Stimulated activated CD4-positive, alpha-beta T cell treated with anti-CD3 and anti-CD28 coated beads, Interleukin-12 subunit alpha, Interleukin-12 subunit beta, amount 100 ng/mL, for 24 hours (primary cell): ENCODE results near the gene SLC25A11.
"Not testable (repeated sequence)": the region's sequence is repeated elsewhere in the genome, so short reads cannot be mapped to it uniquely, and the experiment has no call there.

Experiments
- DNase-seq, 2 experiments: peaks; one replicate each; pipeline ENCODE4 v3.0.0-alpha.2; 2020; ENCODE audit warnings: low read depth in 2 of 2

Gene SLC25A11

DNA sequence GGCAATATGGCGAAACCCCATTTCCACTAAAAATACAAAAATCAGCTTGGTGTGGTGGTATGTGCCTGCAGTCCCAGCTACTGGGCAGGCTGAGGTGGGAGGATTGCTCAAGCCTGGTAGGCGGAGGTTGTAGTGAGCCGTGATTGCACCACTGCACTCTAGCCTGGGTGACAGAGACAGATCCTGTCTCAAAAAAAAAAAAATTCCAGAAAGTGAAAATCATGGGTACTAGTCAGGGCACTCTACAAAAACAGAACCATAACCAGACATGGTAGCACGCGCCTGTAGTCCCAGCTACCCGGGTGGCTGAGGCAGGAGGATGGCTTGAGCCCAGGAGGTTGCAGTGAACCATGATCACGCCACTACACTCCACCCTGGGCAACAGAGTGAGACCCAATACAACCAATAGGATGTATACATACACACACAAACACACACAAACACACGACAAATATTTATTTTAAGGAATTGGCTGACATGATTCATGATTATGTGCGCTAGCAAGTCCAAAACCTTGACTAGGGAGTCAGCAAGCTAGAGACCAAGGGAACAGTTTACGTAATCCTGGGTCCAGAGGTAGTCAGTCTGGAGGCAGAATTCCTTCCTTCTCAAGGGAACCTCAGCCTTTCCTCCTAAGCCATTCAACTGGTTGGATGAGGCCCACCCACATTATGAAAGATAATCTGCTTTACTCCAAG, 19.3 kb downstream of the SLC25A11 start:
- no peak for DNase-seq

DNA sequence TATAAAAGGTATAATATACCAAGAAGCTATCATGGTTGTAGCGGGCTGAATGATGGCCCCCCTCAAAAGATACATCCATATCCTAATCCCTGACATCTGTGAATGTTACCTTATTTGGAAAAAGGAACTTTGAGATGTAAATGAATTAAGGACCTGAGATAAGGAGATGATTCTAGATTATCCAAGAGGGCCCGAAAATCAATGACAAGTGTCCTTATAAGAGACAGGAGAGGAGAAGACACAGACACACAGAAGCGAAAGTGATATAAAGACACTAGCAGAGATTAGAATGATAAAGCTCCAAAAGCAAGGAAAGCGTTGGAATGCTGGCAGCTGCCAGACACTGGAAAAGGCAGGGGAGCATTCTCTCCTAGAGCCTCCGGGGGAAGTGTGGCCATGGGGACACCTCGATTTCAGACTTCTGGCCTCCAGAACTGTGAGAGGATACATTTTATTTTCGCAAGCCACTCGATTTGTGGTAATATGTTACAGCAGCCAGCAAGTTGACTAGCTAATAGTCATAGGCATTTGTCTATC, 20.3 kb downstream of the SLC25A11 start:
- DNase-seq = no peak

DNA sequence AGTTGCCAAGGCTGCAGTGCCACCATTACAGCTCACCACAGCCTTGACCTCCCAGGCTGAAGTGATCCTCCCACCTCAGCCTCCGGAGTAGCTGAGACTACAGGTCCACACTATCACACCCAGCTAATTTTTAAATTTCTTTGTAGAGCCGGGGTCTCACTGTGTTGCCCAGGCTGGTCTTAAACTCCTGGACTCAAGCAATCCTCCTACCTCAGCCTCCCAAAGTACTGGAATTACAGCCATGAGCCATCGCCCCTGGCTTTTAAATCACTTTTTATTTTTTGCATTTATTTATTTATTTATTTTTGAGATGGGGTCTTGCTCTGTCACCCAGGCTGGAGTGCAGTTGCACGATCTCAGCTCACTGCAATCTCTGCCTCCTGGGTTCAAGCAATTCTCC, 25.3 kb downstream of the SLC25A11 start:
- not testable (repeated sequence) for DNase-seq

DNA sequence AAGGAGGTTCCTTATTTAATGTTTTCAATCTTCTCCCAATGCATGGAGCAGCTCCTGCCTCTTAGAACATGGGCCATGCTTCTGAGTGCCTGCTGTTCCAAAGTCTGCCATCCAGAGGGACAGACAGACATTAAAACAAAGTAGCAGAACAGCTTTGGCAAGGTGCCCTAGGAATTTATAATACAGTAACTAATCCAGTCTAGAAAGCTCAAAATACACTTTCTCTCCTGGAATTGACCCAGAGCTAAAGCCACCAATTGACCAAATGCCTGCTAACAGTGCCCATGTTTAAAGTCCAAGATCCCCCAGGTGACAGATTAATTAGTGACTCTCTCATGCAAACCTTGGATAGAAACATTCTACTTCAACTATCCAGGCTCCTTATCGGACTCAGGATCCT, 25.9 kb downstream of the SLC25A11 start:
- DNase-seq = no peak

DNA sequence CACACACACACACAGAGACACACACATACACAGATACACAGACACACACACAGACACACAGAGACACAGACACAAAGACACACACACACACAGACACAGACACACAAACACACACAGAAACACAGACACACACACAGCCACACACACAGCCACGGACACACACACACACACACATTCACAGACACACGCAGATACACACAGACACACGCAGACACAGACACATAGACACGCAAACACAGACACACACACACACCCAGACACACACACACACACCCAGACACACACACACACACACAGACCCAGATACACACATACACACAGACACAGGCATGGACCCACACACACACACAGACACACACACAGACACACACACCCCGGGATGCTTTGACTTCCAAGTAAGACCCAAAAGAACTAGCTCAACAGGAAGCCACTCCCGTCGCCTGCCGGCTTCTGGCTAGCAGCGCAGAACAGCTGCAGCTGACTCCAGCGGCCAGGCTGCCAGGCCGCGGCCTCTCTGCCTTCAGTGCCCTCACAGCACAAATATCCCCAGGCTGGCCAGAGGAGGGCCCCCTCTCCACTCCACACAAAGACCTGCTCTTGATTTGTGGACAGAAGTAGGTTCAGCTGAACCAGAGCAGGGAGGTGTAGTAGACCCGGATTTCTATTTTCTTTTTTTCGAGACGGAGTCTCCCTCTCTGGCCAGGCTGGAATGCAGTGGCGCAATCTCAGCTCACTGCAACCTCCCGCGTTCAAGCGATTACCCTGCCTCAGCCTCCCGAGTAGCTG, 30.9 kb downstream of the SLC25A11 start:
- DNase-seq = peak; percentile 44 to 67

DNA sequence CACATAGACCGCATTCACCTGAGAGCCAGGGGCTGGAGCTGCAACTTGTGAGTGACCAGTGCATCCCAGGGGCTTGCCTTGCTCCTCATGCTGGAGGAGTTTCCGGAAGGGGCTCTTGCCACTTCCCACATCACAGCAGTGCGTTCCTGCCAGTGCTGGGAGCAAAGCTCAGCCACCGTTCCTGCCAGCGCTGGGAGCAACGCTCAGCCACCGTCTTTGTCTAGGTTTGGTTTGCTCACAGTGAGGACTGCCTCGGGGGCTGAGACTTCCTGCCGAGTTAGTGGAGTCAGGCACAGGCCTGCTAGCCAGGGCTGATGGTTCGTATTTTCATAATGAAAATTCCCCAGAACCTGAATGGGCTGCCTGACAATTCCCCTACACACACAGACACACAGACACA, 31.5 kb downstream of the SLC25A11 start:
- no peak for DNase-seq

DNA sequence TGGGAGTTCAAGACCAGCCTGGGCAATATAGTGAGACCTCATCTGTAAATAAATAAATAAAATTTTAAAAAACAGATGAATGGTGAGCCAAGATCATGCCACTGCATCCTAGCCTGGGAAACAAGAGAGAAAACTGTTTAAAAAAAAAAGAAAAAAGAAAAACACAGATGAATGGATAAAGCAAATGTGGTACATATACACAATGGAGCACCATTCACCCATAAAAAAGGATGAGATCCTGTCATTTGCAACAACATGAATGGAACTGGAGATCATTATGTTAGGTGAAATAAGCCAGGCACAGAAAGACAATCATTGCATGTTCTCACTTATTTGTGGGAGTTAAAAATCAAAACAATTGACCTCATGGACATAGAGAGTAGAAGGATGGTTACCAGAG, 33.2 kb downstream of the SLC25A11 start:
- not testable (repeated sequence) for DNase-seq

DNA sequence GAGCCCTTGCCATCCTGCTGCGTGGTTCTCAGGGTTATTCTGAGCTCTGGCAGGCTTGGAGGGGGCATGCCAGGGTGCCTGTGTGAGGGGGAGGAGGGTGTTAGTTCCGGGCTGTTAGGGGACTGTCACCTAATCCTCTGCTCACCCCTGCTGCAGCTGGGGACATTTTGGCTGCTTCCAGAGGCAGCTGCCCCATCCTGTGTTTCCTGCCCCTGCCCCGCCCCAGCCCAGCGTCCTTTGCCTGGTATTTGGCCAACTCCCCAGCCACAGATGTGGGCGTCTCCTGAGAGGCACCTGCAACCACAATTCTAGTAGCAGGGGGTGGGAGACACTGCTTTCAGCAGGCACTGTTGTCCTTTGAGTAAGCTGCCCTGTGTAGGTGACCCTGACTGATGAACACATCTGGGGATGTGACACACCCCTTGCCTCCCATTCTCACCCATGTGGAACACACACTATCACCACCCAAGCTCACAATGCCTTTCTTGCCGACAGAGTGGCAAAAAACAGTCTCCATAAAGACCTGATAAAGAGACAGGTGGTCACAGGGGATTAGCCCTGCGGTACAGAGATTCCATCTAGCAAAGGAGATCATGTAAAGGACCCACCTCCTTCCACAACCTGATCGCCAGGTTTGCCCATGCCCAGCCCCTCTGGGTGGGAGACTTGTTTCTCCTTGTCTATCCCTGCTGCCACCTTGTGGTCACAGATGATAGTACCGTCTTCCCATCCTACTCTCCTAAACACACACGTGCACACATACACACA, 36.6 kb downstream of the SLC25A11 start, which contains the start of gene CHRNE:
TSS of gene CHRNE (minus strand) at position 48 of the 768 bp plus-strand sequence. CDS start at position 13, 35 bp downstream.
- DNase-seq = peak; percentile 48 to 82

DNA sequence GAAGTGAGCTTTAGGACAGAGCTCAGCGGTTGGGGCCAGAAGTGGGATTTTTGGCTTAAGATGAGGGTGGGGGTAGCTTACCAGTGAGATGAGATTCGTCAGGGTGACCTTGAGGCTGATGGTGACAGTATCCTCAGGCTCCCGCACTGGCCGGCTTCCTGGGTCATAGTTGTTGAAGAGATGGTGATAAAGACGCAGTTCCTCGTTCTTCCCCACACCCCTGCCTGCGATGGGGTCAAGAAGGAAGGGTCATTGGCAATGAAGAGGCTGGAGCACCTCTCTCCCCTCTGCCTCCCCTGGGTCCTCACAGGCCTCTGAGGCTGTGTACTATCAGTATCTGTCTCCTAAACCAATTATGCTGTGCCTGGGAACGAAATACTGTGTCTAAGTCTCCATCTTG, 37.3 kb downstream of the SLC25A11 start:
- no peak for DNase-seq

DNA sequence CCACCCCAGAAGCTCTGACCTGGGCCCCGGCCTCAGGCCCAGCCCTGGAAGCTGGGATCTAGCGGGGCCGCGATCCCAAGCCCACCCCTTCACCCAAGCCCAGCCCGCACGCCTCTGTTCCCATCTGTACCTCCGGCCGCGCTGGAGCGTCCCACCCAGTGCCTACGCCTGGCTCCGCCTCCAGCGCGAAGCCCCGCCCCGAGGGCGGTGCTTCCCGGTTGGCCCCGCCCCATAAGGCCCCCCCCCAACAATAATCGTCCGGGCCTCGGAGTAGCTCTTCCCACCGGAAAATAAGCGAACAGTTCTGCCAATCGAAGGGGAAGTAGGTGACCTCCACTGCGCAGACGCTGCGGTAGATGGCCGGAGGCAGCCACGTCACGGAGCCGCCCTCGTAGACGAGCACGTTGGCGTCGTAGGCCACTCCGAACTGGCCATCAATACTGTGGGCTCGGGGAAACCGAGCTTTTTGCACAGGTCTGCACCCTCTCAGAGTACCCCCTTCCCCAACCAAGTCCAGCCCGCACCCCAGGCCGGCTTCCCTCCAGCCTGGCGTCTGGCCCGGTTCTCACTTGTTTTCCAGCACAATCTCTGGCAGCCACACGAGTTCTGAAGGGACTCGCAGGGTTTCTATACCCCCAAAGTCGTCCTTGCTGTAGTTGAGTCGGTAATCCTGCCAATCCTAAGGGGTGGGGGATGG, 38.0 kb downstream of the SLC25A11 start:
- no peak for DNase-seq

DNA sequence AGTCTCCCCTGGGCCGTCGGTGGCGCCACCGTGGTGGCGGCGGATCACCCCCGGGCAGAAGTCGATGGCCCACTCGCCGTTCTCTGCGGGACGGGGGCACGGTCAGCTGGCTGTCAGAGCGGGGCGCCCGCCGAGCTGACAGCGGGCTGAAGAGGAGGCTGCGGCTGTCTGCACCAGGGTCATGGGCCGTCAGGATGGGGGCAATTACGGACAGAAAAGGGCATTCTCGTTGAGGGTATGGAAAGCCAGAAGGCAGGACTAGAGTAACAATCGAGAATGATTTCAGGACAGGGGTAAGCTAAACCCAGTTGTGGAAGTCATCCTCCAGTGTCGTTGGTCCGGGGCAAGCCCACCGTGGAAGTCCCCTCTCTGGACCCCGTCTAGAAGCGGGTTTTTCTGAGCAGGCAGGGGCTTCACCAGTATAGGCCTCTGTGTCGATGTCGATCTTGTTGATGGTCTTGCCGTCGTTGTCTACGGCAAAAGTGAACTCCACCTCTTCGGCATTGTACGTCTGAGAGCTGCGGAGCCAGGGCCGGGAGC, 38.7 kb downstream of the SLC25A11 start:
- DNase-seq = no peak

DNA sequence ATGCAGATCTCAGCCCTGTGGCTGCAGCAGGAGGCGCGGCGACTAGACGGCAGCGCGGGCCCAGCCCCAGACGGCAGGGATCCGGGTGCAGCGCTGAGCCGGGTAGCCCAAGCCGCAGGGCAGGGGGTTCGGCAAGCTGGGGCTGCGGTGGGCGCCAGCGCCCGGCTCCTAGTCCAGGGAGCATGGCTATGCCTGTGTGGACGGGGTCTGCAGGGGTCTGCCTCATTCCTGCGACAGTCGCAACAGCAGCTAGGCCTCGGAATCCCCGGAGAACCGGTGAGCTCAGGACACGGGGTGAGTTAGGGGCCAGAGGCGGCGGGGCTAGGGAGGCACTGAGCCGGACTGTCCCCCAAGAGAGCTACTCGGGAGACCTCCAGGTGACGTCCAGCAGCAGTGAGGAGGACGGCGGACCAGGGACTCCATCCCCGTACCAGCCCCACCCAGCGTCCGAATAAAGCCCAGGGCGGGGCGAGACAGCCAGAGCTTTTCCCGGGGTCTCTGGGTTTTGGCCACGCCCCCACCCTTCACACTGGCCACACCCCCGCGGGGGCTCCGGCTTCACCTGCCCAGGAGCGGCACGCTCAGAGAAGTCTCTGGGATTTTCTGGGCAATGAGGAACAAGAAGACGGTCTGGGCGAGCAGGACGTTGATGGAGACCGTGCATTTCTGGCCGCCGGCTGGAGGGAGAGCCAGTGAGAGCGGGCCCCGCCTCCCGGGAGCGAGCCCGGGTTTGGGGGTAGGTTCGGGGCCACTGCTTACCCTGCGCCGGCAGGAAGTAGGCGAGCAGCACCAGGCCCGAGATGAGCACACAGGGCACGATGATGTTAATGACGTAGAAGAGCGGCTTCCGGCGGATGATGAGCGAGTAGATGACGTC, 39.4 kb downstream of the SLC25A11 start:
- DNase-seq = peak in 1 of 2 experiments; percentile 32

DNA sequence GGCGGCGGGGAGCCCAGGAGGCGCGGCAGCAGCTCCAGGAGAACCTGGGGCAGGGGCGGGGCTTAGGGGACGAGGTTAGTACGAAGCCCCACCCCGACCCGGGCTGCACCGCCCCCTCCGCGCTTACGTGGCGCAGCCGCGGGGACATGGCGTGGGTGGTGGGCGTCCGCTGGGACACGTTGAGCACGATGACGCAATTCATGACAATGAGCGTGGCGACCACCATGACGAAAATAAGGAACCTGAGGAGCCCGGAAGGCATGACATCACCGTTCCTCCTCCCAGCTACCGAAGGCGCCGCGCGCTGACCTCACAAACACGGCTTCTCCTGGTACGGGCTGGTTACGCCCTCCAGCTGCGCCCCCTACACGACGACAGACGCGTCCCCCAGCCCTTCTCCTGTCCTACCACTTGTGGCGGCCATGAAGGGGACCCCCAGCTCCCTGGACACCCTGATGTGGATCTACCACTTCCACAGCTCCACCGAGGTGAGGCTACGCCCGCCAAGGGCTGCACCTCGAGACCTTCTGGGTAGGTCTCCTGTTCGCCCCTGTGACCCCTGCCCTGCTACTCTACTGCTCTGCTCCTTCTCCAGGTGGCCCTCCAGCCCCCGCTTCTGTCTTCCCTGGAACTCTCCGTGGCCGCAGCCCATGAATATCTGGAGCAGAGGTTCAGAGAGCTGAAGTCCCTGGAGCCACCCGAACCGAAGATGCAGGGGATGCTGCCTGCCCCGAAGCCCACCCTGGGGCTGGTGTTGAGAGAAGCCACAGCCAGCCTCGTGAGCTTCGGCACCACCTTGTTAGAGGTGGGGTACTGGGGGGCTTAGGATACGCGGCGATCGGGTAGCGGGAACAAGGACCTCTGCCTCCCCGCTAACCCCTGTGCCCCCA, 40.3 kb downstream of the SLC25A11 start, which contains the start of gene C17orf107:
TSS of gene C17orf107 (plus strand) at position 196 of the 890 bp plus-strand sequence. CDS start at position 423, 227 bp downstream.
- DNase-seq = peak; percentile 87 to 89

DNA sequence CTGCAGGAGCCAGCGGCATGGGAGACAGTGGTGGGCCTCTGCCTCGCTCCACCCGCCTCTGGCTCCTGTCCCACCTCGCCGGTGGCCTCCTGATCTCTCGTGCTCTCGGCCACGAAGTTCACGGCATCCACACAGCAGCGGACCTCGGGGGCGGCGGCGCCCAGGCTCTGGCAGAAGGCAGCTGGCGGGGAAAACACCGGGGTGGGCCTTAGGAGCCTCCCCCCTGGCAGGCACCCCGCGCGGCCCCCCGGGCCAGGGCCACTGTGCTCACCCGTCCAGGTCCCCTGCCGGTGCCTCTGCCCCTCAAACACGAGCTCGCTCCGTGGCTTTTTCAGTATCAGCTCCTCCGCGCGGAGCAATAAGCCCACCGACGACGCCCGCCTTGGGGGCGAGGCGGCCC, 40.9 kb downstream of the SLC25A11 start:
- DNase-seq = no peak

DNA sequence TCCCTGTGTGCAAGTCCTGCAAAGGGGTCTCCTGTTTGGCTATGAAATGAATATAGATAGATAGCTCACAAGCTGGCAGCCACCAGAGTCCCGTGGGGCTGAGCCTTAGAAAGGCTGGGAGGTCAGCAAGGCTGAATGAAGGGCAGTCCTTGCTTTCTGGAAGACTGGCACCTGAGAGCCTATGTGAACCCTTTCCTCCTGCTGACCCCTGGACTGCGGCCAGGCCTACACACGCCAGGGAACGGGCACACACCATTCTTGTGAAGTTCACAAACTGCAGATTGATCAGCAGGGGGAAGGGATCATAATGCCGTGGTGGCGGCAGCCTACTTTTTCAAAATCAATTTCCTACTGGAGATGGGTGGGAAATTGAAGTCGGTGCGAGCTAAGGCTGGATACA, 41.5 kb downstream of the SLC25A11 start:
- no peak for DNase-seq

DNA sequence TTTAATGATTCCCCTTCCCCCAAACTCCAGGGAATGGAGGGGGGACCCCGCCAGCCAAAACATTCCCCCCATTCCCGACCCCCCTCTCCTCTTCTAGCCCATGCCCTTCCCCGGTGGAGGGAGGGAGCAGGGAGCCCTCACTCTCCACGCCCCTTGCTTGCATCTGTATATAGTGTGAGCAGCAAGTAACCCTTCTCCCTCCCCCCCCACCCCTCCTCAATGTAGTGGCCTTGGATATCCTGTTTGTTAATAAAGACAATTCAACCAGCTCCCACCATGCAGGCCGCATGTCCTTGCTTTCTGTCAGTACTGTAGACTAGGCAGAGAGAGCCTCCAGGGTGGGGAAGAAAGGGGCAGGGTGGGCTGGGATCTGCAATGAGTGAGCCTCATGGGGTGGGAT, 42.1 kb downstream of the SLC25A11 start:
- no peak for DNase-seq

DNA sequence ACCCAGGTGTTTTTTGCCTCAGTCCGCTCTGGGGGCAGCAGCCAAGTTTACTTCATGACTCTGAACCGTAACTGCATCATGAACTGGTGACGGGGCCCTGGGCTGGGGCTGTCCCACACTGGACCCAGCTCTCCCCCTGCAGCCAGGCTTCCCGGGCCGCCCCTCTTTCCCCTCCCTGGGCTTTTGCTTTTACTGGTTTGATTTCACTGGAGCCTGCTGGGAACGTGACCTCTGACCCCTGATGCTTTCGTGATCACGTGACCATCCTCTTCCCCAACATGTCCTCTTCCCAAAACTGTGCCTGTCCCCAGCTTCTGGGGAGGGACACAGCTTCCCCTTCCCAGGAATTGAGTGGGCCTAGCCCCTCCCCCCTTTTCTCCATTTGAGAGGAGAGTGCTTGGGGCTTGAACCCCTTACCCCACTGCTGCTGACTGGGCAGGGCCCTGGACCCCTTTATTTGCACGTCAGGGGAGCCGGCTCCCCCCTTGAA, 42.6 kb downstream of the SLC25A11 start:
- DNase-seq = no peak

DNA sequence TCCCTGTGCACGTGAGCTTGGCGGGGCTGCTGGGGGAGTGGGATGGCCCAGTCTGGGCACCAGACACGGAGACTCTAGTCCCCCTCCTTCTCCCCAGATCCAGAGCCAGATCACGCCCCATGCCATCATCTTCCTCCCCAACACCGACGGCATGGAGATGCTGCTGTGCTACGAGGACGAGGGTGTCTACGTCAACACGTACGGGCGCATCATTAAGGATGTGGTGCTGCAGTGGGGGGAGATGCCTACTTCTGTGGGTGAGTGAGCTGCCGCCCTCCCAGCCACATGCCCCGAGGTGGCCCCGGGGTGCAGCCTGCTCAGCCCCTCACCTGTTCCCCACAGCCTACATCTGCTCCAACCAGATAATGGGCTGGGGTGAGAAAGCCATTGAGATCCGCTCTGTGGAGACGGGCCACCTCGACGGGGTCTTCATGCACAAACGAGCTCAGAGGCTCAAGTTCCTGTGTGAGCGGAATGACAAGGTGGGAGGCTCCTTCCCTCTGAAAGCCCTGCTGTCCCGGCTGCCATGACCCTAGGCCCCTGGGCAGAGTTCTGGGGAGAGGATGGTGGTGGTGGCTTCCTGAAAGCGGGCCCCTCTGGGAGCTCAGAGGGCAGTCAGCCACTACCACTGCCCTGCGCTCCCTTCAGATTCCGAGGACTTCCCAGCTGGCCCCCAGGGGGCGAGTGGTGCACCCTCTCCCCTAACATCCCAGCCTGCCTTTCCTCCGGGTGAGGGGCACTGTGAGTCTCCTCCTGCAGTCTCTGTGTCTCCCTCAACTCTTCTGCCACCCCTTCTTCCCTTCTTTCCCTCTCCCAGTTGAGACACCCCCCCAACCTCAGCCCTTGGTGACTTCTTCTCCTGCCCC, 43.3 kb downstream of the SLC25A11 start:
- DNase-seq = no peak
